Loucy (cell line): ENCODE data around the gene BRINP3.
"Not testable (repeated sequence)": the region's sequence is repeated elsewhere in the genome, so short reads cannot be mapped to it uniquely, and the experiment has no call there.

Experiments used
- CTCF ChIP-seq: fragments of 200-600 bp; sonication (generic); conservative IDR thresholded peaks from 2 replicates; pipeline ENCODE4 v1.5.1; 2014; ENCODE audit warnings: mild to moderate bottlenecking, antibody characterized with exemption, low read length
- EZH2phosphoT487 ChIP-seq: fragments of 200-600 bp; IDR thresholded peaks from 2 replicates; pipeline ENCODE4 v1.6.1; 2018; ENCODE audit warnings: antibody characterized with exemption, mild to moderate bottlenecking, moderate library complexity, borderline replicate concordance

GRCh38 chr1:190120564-190120963 lies 357.1 kb downstream of the BRINP3 start:
- not testable (repeated sequence) for TF ChIP-seq EZH2phosphoT487, CTCF
